ENCODE results near the gene DARS1.
"Not testable (repeated sequence)": the region's sequence is repeated elsewhere in the genome, so short reads cannot be mapped to it uniquely, and the experiment has no call there.

DARS1 gene

GRCh38 chr2:135960656-135961551 lies 24.5 kb downstream of the DARS1 start:
- TF ChIP-seq CTCF (IDR thresholded peaks at IDR 0.05; ENCODE audit: low read depth, low read length) = no peak

GRCh38 chr2:135960150-135960549 lies 25.3 kb downstream of the DARS1 start:
- Histone ChIP-seq H3K9me3 (no peaks in the 10 kb centered on the region), H3K27me3 (no peaks in the 10 kb centered on the region), H3K36me3 (no peaks in the 10 kb centered on the region; the same call in 1 of the 2 replicates), H3K4me3 (ENCODE audit: low read depth, low read length) (no peak overlapping the region), H3K4me1 (no peaks in the 10 kb centered on the region)
- DNase-seq = no peak
- TF ChIP-seq CTCF (IDR thresholded peaks at IDR 0.05; ENCODE audit: low read depth, low read length) = no peak

More at GRCh38 chr2:135960656-135961551, 24.5 kb downstream of the DARS1 start:
- H3K4me1 ChIP-seq = no peaks in the 10 kb centered on the region
- no peaks in the 10 kb centered on the region for H3K27me3 ChIP-seq
- no peaks in the 10 kb centered on the region for H3K9me3 ChIP-seq
- H3K36me3 ChIP-seq = no peaks in the 10 kb centered on the region; the same call in 1 of the 2 replicates
- no peak overlapping the region for H3K4me3 ChIP-seq (ENCODE audit: low read depth, low read length)
- DNase-seq = no peak

GRCh38 chr2:135958927-135959326 lies 26.5 kb downstream of the DARS1 start:
- not testable (repeated sequence) for H3K27me3 ChIP-seq; H3K36me3 ChIP-seq; H3K9me3 ChIP-seq; H3K4me1 ChIP-seq; H3K4me3 ChIP-seq (ENCODE audit: low read depth, low read length); DNase-seq

GRCh38 chr2:135954020-135954601 lies 31.3 kb downstream of the DARS1 start:
- Histone ChIP-seq H3K27me3 (no peaks in the 10 kb centered on the region), H3K36me3 (no peaks in the 10 kb centered on the region), H3K9me3 (no peaks in the 10 kb centered on the region), H3K4me1 (no peaks in the 10 kb centered on the region), H3K4me3 (ENCODE audit: low read depth, low read length) (no peak overlapping the region)
- DNase-seq = no peak
- TF ChIP-seq CTCF (IDR thresholded peaks at IDR 0.05; ENCODE audit: low read depth, low read length) = no peak

- no peak for TF ChIP-seq CTCF (IDR thresholded peaks at IDR 0.05; ENCODE audit: low read depth, low read length)
- Histone ChIP-seq H3K36me3 (no peaks in the 10 kb centered on the region), H3K4me3 (ENCODE audit: low read depth, low read length) (no peak overlapping the region), H3K4me1 (no peaks in the 10 kb centered on the region), H3K27me3 (no peaks in the 10 kb centered on the region), H3K9me3 (no peaks in the 10 kb centered on the region)
- no peak for DNase-seq
Observed at GRCh38 chr2:135952891-135953290, 32.5 kb downstream of the DARS1 start.

GRCh38 chr2:135951041-135951583 lies 34.3 kb downstream of the DARS1 start:
- H3K4me3 ChIP-seq (ENCODE audit: low read depth, low read length) = no peak overlapping the region
- H3K9me3 ChIP-seq = no peaks in the 10 kb centered on the region
- H3K36me3 ChIP-seq = no peaks in the 10 kb centered on the region
- no peak for TF ChIP-seq CTCF (IDR thresholded peaks at IDR 0.05; ENCODE audit: low read depth, low read length)
- DNase-seq = no peak
- H3K4me1 ChIP-seq = no peaks in the 10 kb centered on the region
- no peaks in the 10 kb centered on the region for H3K27me3 ChIP-seq
